NOMO-1 (cell line): Measurements from ENCODE around the gene ZDHHC1.
"Not testable (repeated sequence)": the region's sequence is repeated elsewhere in the genome, so short reads cannot be mapped to it uniquely, and the experiment has no call there.

Source experiments
- DNase-seq, 2 experiments: peaks; one replicate each; lab custom pipeline; 2025; ENCODE audit not compliant: unreplicated experiment in 2 of 2; lab: John Stamatoyannopoulos, UW

ZDHHC1 gene

GRCh38 chr16:67431775-67432505 lies 15.7 kb upstream of the ZDHHC1 start:
- no peak for DNase-seq

- DNase-seq = peak; percentile 23 to 50
These were observed 14.9 kb upstream of the ZDHHC1 start, which contains the start of gene HSD11B2 for GRCh38 chr16:67430977-67431774. Gene HSD11B2, plus strand, starts transcription at chr16:67431121. Its CDS starts 128 bp downstream, at chr16:67431249.

- DNase-seq = no peak
These were observed 14.3 kb upstream of the ZDHHC1 start for GRCh38 chr16:67430504-67430976.

- no peak for DNase-seq
These were observed 13.7 kb upstream of the ZDHHC1 start for GRCh38 chr16:67429799-67430503.

- no peak for DNase-seq
These were observed 12.9 kb upstream of the ZDHHC1 start for GRCh38 chr16:67429053-67429798.

- peak; percentile 28 to 52 for DNase-seq
These were observed 12.0 kb upstream of the ZDHHC1 start for GRCh38 chr16:67428146-67428731.

GRCh38 chr16:67426950-67427349 lies 10.7 kb upstream of the ZDHHC1 start:
- DNase-seq = no peak

GRCh38 chr16:67426022-67426421 lies 9.7 kb upstream of the ZDHHC1 start:
- no peak for DNase-seq

GRCh38 chr16:67425580-67425979 lies 9.3 kb upstream of the ZDHHC1 start:
- no peak for DNase-seq

- DNase-seq = no peak
These were observed 8.8 kb upstream of the ZDHHC1 start for GRCh38 chr16:67425061-67425460.

GRCh38 chr16:67424261-67424615 lies 8.0 kb upstream of the ZDHHC1 start:
- DNase-seq = no peak

GRCh38 chr16:67423611-67424260 lies 7.5 kb upstream of the ZDHHC1 start:
- DNase-seq = no peak

GRCh38 chr16:67423015-67423414 lies 6.7 kb upstream of the ZDHHC1 start:
- DNase-seq = no peak

- DNase-seq = no peak
These were observed 4.8 kb upstream of the ZDHHC1 start for GRCh38 chr16:67421030-67421429.

- no peak for DNase-seq
These were observed 3.7 kb upstream of the ZDHHC1 start for GRCh38 chr16:67419931-67420330.

- DNase-seq = no peak
These were observed 3.2 kb upstream of the ZDHHC1 start for GRCh38 chr16:67419502-67419901.

- DNase-seq = no peak
These were observed 1.2 kb upstream of the ZDHHC1 start for GRCh38 chr16:67417333-67418061.

GRCh38 chr16:67415421-67415820 lies 856 bp downstream of the ZDHHC1 start:
- DNase-seq = not testable (repeated sequence)
